HG03135 (cell line): ENCODE results near the gene KIF2A.

ENCODE experiments used
- ATAC-seq: cut with Tn5 transposase; IDR thresholded peaks from one replicate; pipeline ENCODE4 v1.9.1; 2021; ENCODE audit warnings: mild to moderate bottlenecking, moderate library complexity; ENCODE audit not compliant: unreplicated experiment

KIF2A gene

GRCh38 chr5:62374090-62374489 is 68.1 kb downstream of the KIF2A start:
- no peak for ATAC-seq

- ATAC-seq, result no peak
Observed at GRCh38 chr5:62375627-62376026, 69.6 kb downstream of the KIF2A start.

- ATAC-seq, result no peak
Observed at GRCh38 chr5:62376064-62376463, 70.1 kb downstream of the KIF2A start.

- no peak for ATAC-seq
Observed at GRCh38 chr5:62385131-62385530, 79.1 kb downstream of the KIF2A start.

GRCh38 chr5:62385816-62386400 is 79.9 kb downstream of the KIF2A start:
- no peak for ATAC-seq

GRCh38 chr5:62386824-62387223 is 80.8 kb downstream of the KIF2A start:
- no peak for ATAC-seq

- no peak for ATAC-seq
Observed at GRCh38 chr5:62395210-62395950, 89.4 kb downstream of the KIF2A start.

- peak; percentile 98 for ATAC-seq
Observed at GRCh38 chr5:62403411-62404250, 97.6 kb downstream of the KIF2A start, which contains the start of gene DIMT1. Gene DIMT1 (minus strand): TSS chr5:62403905. CDS start chr5:62403772, 133 bp downstream.

- peak; percentile 94 for ATAC-seq
Observed at GRCh38 chr5:62412549-62413329, 106.7 kb downstream of the KIF2A start, which contains the start of gene IPO11. Gene IPO11 (plus strand): TSS chr5:62412763. CDS start chr5:62437280, 24,517 bp downstream.

- ATAC-seq, result no peak
Observed at GRCh38 chr5:62413711-62414110, 107.7 kb downstream of the KIF2A start.

GRCh38 chr5:62418462-62419076 is 112.6 kb downstream of the KIF2A start:
- no peak for ATAC-seq

- ATAC-seq, result no peak
Observed at GRCh38 chr5:62419609-62420008, 113.6 kb downstream of the KIF2A start.

- ATAC-seq, result no peak
Observed at GRCh38 chr5:62421414-62421813, 115.4 kb downstream of the KIF2A start.

GRCh38 chr5:62424763-62425162 is 118.8 kb downstream of the KIF2A start:
- ATAC-seq, result no peak

GRCh38 chr5:62431735-62432620 is 126.0 kb downstream of the KIF2A start:
- ATAC-seq, result no peak

GRCh38 chr5:62432621-62433064 is 126.6 kb downstream of the KIF2A start:
- ATAC-seq, result no peak
